HG02870 (cell line): ENCODE data around the gene L3HYPDH.
"Not testable (repeated sequence)": the region's sequence is repeated elsewhere in the genome, so short reads cannot be mapped to it uniquely, and the experiment has no call there.

Source experiments
- ATAC-seq: cut with Tn5 transposase; IDR thresholded peaks from one replicate; pipeline ENCODE4 v1.9.1; 2021; ENCODE audit warnings: mild to moderate bottlenecking, moderate library complexity; ENCODE audit not compliant: unreplicated experiment

Gene L3HYPDH

DNA sequence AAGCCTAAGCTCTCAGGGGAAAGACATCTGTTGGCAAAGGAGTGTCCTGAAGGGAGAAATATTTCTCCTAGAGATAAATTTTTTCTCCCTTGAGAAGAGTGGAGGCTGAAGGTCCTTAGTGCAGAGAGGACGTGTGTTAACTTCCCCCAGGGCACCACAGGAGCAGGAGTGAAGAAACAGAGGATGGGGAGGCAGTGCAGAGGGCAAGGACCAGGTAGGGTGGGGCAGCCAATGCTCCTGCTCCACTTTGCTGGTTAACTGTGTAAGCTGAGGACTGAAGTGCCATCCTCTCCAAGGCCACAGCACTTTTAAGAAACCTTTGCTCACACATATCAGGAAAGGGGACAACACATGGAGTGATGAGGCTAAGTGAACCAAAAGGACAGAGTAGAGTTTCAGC lies 4.0 kb downstream of the L3HYPDH start:
- no peak for ATAC-seq

DNA sequence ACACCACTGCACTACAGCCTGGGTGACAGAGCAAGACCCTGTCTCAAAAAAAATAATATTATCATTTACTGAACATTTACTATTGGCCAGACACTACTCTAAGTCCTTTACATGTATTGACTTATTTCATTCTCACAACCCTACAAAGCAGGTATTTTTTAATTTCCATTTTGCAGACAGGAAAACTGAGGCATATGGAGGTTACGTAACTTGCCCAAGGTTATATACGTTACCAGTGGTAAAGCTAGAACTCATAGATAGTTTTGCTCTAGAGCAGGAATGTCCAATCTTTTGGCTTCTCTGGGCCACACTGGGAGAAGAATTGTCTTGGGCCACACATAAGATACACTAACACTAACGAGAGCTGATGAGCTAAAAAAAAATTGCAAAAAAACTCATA lies 5.7 kb downstream of the L3HYPDH start:
- no peak for ATAC-seq

DNA sequence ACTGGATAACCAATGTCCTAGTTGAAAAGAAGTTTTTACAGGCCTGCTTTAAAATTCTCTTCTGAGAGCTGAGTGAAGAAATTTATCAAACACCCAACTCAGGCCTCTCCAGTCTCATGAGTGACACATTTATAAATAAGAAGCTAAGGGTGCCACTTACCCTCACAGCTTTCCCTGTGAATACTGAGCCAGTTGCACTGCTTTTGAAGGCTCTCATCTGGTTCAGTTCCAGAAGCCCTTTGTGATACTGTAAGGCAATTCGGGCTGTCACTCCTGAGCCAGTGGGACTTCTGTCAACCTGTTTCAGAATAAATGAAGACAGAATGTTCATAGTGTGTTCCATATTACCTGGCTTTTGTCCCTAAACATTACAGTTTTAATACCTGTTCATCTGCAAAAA lies 8.5 kb downstream of the L3HYPDH start:
- ATAC-seq = no peak

DNA sequence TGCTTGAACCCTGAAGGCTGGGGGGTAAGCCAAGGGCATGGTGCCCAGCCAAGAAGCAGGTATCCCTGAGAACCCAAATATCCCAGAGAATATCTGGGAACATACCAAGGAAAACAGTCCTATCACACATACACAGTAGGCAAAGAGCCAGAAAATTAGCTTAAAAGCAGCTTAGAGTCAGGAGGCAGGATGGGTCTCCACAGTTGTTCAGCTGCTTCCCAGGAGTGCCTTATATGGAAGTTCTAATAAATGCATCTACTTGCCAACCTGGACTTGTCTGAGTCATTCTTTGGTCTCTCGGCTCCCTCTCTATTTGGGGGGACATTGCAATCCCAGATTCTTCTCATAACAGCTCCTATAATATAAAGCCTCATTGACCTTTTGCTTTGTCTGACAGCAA lies 10.0 kb downstream of the L3HYPDH start:
- no peak for ATAC-seq

DNA sequence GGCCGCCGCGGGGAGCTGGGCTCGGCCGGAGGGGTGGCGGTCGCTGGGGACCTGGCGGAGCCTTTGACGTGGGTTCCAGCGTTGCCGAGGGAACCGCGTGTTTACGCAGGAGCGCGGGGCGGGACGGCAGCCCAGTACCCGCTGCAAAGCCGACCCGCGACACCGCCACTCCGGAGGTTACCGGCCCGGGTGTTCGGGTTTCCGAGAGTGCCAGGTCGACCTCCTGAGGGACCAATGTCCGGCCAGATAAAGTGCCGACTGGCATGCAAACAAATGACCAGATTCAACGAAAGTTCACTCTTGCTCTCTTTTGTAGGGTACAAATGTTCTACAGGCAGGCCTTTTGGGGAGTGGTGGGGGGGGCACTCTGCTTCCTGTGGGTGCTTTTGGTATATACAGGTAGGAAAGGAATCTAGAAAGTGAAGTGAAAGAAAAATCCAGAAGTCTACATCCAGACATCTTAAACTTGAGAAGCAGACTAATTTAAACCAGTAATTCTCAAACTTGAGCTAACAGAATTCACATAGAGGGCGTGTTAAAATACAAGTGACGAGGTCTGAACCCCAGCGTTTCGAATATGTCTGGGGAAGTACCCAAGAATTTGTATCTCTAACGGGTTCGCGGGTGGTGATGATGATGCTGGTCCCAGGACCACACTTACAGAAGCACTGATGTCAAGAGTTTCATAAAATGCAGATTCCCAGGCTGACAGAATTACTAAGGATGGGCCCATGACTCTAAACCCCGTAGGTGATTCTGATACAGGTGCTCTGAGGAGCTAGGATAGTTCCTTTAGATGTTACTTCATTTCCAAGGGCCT lies 18.7 kb downstream of the L3HYPDH start, which contains the start of gene GPR135:
TSS of gene GPR135 (minus strand) at position 65 of the 820 bp plus-strand sequence. CDS start 154 bp downstream, outside the sequence.
- ATAC-seq = peak; percentile 36

DNA sequence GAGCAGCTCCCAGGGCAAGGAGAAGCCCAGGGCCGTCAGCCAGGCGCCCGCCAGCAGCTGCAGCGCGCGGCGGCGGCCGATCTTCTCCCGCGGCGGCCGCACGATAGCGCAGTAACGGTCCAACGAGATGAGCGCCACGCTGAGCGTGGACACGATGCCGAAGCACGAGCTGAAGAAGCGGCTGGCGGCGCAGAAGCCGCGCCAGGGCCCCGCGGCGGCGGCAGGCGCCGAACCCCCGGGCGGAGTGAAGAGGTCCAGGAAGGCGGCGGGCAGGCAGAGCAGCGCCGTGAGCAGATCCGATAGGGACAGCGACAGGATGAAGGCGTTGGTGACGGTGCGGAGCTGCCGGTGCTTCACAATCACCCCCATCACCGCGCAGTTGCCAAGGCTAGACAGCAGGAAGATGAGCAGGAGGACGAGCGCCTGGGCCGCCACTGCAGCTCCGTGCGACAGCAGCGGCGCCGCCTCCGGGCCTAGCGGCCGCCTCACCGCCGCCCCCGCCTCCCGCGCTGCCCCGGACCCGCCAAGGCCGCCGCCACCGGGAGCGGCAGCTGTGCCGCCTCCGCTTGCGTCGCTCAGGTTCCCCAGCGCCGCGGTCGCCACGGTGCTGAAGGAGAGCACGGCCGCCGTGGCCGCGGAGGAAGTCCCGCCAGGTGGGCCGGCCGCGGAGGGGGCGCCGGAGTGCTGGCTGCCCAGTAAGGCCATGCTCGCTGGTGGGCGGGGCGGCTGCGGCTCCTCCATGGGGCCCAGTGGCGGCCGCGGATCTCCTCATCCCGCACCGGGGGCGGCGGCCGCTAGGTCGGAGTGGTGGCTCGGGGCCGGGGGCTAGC lies 19.5 kb downstream of the L3HYPDH start:
- peak; percentile 67 for ATAC-seq

DNA sequence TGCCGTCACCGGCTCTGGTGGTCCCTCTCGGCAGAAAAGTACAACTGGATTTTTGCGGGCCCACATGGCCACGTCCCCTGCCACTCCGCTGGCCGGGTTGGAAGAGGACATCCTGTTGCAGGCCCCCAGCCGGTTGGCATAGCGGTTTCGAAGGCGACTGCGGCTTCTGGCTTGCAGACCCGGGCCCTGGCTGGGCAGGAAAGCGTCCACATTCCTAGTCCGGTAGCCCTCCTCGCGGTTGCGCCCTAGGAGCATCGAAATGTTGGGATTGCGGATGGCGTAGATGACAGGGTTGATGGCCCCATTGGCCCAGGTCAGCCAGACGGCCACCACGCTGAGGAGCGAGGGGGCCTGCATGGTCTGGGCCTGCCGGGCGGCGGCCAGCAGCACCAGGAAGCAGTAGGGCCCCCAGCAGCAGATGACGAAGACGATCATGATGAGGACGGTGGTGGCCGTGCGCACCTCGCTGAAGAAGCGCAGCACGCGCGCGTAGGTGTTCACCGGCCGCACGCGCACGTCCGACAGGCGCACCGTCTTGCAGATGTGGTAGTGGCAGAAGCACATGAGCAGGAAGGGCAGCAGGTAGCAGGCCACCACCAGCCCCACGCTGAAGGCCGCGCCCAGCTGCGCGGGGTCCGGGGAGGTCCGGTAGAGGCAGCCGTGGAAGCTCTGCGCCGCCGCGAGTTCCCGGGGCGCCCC lies 20.3 kb downstream of the L3HYPDH start:
- ATAC-seq = peak; percentile 20

DNA sequence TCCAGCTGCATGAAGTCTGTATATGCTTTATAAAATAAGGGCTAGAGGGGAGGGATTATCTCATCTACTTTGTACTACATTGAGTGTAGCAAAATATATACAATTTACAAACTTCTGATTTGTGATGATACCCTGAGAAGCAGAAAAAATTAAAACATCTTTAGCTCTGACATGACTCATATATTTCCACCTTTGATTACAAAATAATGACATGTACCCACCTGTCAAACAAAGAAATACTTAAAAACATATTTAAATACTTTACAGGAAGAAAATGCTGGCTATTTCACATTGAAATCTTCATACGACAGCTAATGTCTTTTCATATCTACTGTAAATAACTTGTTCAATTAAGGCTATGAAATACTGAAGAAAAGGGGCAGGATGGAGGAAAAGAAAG lies 22.3 kb downstream of the L3HYPDH start:
- no peak for ATAC-seq

DNA sequence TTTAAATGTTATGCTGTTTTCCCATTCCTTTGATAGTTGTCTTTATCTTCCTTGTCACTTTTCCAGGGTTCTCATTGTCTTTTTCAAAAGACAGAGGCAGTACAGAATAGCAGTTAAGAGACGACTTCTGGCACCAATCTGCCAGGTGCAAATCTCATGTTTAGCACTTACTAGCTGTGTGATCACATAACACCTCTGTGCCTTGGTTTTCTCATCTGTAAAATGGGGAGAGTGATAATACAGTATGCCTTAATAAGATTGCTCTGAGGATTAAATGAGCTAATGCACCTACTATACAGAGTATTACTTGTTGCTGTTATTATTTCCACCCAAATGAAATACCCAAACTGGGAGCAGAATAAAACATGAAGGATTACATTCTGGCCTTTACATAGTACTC lies 23.8 kb downstream of the L3HYPDH start:
- ATAC-seq = no peak

DNA sequence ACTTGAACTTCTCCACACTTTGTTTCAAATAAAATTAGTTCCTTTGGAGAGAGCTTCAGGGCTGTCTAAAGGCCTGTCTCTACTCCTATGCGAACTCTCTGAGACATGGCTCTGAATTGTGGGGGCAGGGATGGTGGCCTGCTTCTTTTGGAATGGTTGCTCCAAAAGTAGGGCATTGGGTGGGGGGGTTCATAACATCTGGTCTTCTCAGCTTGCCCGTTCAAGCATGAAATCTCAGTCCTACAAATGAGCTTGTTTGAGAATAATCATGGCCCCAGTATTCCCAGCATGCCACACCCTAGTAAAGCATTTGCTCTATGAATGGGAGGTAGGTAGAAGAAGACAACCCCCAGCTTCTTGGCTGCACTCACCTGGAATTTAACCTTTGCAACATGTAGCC lies 25.7 kb downstream of the L3HYPDH start:
- ATAC-seq = no peak

DNA sequence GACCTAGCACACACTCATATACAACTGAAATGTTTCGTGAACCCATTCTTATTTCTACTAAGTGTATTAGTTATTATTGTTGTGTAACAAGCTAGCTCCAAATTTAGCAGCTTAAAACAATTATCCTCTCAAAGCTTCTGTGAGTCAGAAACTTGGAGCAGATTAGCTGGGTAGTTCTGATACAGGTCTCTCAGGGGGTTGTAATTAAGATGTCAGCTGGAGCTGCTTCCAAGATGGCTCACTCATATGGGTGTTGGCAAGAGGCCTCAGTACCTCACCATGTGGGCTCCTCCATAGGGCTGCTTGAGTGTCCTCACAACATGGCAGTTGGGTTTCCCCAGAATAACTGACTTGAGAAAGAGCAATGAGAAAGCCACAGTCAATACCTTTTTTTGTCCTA lies 28.8 kb downstream of the L3HYPDH start:
- no peak for ATAC-seq

DNA sequence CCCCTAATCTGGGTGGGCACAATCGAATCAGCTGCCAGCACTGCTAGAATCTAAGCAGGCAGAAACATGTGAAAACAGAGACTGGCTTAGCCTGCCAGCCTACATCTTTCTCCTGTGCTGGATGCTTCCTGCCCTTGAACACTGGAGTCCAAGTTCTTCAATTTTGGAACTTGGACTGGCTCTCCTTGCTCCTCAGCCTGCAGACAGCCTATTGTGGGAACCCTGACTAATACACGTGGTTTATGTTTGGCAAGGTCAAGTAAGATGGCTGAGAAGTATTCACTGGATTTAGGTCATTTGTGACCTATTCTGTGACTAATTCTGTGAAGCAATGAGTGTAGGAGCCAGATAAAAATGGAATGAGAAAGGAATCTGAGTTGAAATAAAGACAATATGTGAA lies 30.1 kb downstream of the L3HYPDH start:
- no peak for ATAC-seq

DNA sequence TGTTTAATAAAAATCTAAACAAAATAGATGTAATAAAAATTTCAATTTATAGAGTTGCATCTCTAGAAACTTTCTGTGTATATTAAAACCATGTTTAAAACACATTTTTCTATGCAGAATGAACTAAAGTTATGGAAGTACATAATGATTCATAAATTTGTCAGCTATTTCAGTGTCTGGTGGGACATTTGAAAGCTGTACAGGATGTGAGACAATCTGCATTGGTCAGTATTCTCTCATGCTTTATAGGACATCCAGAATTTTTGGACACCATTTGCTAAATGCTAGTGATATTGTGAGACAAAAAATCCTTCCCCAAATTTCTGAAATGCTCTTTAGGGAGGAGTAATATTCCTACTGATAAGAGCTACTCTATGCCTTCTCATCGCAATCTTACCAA lies 32.4 kb downstream of the L3HYPDH start:
- no peak for ATAC-seq

DNA sequence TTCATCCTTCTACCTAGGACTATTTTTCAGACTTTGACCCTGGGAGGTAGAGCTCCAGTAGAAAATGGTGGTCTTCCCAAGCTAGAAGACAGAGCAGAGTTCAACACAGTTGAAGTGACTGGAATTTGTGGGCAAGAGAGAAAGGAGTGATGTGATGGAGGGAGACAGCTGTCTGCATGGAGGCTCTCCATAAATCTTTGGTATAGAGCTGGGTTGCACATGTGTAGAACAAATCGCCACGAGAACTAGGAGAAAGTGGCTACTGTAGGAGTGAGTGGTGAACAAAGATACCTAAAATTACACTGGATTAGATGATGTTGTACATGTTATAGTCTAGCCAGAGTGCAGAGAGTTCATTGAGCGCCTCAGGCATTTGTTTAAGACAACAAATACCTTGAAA lies 33.5 kb downstream of the L3HYPDH start:
- no peak for ATAC-seq

DNA sequence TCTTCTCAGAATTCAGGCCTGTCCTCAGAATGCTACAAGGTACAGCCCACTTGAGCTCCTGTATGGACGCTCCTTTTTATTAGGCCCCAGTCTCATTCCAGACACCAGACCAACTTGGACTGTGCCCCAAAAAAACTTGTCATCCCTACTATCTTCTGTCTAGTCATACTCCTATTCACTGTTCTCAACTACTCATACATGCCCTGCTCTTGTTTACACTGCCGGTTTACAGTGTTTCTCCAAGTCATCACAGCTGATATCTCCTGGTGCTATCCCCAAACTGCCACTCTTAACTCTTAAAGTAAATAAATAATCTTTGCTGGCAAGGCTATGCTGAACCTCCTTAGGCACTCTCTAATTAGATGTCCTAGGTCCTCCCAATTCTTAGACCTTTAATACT lies 35.5 kb downstream of the L3HYPDH start:
- not testable (repeated sequence) for ATAC-seq

DNA sequence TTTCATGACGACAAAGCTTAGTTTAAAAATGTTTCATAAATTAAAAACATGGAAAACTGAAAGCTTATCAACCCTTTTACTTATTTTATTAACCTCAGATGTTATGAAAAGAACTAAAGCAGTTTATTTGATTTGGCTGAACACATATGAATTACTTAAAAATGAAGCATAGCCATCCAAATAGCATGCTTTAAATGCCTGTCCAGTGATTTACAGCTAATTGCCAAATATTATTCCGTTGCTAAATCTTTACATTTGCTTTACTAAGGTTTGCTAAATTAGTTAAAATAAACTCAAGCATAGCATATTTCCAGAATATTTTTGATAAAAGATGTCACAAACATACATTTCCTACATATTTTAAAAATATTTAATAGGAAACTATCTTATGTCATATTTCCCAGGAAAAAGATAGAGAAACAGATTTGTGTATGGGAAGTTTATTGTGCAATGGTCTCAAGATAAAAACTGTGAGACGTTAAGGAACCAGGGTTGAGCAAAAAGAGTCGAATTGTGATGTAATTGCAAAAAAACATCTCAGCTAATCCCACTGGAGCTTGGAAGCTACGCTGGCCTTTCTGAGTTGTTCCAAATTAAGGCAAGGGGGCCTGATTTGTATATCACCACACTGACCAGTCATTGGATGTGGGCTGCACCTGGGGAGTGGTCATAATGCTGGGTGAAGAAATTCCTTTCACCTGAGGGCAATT lies 44.8 kb downstream of the L3HYPDH start:
- no peak for ATAC-seq

DNA sequence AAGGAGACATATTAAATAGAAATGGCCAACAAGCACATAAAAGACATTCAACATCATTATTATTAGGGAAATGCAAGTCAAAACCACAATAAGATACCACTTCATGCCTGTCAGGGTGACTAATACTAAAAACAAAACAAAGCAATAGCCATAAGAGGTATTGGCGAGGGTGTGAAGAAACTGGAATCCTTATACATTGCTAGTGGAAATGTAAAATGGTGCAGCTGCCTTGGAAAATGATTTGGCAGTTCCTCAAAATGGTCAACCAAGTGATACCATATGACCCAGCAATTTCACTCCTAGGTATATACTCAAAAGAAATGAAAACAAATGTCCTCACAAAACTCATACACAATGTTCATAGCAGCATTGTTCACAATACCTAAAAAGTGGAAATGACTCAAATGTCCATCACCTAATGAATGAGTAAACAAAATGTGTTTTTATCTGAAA lies 46.0 kb downstream of the L3HYPDH start:
- no peak for ATAC-seq

DNA sequence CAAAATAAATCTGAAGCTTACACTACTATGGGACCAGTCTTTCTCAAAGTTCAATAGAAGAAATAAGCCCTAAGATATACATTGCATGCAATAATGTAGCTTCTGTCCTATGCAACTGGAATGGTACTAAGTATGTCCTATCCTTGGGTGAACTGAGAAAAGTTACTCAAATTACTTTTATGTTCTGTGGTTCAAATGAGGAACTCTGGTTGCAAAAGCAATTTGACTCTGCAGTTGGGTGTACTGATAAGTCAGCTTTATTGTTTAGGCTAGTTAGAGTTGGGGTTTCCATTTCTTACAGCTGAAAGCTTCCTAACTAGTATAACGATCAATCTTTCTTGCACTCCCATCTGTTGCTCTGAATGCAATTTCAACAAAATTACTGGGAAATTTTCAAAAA lies 48.2 kb downstream of the L3HYPDH start:
- ATAC-seq = no peak

DNA sequence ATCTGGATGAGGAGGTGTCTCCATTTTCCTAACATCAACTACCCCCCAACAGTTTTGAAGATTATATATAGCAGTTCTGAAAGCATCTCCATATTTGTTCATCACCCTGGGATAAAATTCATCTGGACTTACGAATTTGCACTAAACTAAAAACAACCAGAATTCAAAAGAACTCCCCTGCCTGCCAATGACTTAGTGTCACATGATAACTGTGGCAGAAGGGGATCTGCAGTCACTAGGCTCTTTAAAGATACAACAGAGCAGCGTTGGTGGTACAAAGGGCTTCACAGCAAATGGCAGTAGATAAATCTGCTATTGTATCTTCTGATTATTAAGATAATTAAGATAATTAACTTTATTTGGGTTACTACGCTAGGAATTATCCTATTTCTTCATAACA lies 49.1 kb downstream of the L3HYPDH start:
- no peak for ATAC-seq

DNA sequence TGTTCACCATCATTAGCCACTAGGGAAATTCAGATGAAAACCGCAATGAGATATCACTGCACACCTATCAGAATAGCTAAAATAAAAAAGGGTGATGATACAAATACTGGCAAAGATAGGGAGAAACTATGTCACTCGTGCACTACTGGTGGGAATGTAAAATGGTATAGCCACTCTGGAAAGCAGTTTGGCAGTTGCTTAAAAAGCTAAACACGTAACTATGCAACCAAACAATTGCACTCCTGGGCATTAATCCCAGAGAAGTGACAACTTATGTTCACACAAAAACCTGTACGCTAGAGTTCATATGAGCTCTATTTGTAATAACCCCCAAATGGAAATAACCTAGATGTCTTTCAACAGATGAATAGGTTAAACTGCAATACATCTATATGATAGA lies 54.4 kb downstream of the L3HYPDH start:
- no peak for ATAC-seq

DNA sequence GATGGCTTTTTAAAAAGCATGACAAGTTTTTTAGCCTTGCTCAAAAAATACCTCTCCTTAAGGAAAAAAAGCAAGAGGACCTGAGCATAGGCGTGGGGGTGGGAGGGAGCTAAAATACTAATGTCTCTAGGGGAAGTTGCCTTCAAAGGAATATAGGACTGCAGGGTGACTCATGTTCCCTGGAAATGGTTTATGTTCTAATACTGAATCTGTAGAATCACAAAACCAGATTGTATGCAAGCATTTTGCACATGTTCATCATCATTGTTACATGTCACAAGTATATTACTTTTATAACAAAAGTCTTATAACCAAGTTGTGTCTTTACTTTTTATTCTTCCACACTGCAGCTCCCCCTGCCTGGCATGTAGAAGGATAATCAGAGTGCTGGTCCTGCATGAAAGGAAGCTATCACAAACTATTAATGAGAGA lies 55.6 kb downstream of the L3HYPDH start:
- ATAC-seq = no peak
